Measurements from ENCODE around the gene AFF3.

DNA sequence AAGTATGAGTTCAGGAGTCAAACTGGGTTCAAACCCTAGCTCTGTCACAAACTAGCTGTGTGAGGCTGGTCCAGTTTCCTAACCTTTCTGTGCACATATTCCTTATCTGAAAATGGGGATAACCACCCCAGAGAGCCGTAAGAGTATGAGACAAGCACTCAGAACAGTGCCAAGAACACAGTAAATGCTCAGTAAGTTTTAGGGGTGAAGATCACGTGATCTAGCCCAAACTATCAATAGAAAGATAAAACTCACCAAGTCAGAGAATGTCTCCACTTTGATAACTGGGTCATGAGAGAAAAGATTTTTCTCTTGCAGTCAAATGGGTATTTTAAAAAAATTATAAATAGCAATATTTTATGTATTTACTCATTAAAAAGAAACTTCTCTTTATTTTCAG lies 433.2 kb downstream of the AFF3 start:
- TF ChIP-seq CTCF (IDR thresholded peaks at IDR 0.05; ENCODE audit: extremely low read depth in 1 of 2, insufficient read depth in 1 of 2, low read depth in 1 of 2, low read length in 2 of 2): no peak
- no peak for TF ChIP-seq POLR2AphosphoS5 (IDR thresholded peaks at IDR 0.05; ENCODE audit: insufficient read depth, low read depth, low read length)
- no peak for TF ChIP-seq JUN (IDR thresholded peaks at IDR 0.05; ENCODE audit: borderline replicate concordance, insufficient read depth, insufficient read length, low read depth)
- TF ChIP-seq MYC (IDR thresholded peaks at IDR 0.05; ENCODE audit: low read depth, low read length): no peak
